B cell (primary cell): ENCODE measurements around the gene NUMA1. TPM values are rescaled to one million over a fixed set of nuclear protein-coding genes. Genes with fewer than 3 reads are reported as not detected.

Source experiments
- ATAC-seq: fragments of 200-7000 bp; cut with Tn5 transposase; one replicate; pipeline ENCODE4 v1.10.0; 2021; ENCODE audit warnings: low read depth, mild to moderate bottlenecking, moderate number of reproducible peaks, moderate library complexity
- CTCF ChIA-PET: fragments of 350-600 bp; sonication (Branson Sonifier 250); formaldehyde crosslinking; loops from one replicate; lab custom pipeline; 2021; ENCODE audit warnings: antibody characterized with exemption, inconsistent platforms; lab: Charles Lee
- POLR2A ChIA-PET: fragments of 350-600 bp; sonication (Branson Sonifier 250); formaldehyde crosslinking; loops from one replicate; lab custom pipeline; 2021; ENCODE audit warnings: antibody characterized with exemption; lab: Charles Lee
- DNase-seq: peaks from one replicate; pipeline ENCODE4 v3.0.0; 2013
- H2AFZ ChIP-seq: 2 replicates; pipeline ENCODE4 v1.6.1; 2012; ENCODE audit warnings: mild to moderate bottlenecking, low read depth, low read length; ENCODE audit not compliant: insufficient read depth, poor library complexity, severe bottlenecking
- H3K27ac ChIP-seq, 2 donors: 1 replicate in 1 of 2; 2 replicates in 1 of 2; pipeline ENCODE4 v1.5.1; 2012 to 2013; ENCODE audit warnings: low read length in 2 of 2, mild to moderate bottlenecking in 2 of 2, moderate library complexity in 1 of 2
- H3K27me3 ChIP-seq, 4 experiments: fragments of 200-600 bp in 1 of 4; sonication (generic) in 1 of 4; replicated peaks in 1 of 4; 1 replicate in 2 of 4; 2 replicates in 2 of 4; pipeline versions ENCODE4 v1.6.1 to v1.7.0; 2013 to 2016; ENCODE audit warnings: low read length in 3 of 4, mild to moderate bottlenecking in 2 of 4, mixed read lengths in 1 of 4, moderate library complexity in 1 of 4; ENCODE audit not compliant: insufficient read depth in 4 of 4, control insufficient read depth in 3 of 4; ENCODE audit errors: control extremely low read depth in 1 of 4
- H3K36me3 ChIP-seq, 2 experiments: replicated peaks in 1 of 2; 1 replicate in 1 of 2; 2 replicates in 1 of 2; pipeline versions ENCODE4 v1.6.1 to v1.7.1; 2013; ENCODE audit warnings: low read length in 1 of 2; ENCODE audit not compliant: insufficient read depth in 2 of 2, control insufficient read depth in 1 of 2; ENCODE audit errors: control extremely low read depth in 1 of 2, extremely low read depth in 1 of 2
- H3K4me1 ChIP-seq, 2 donors: fragments of 200-600 bp in 1 of 2; sonication (generic) in 1 of 2; 1 replicate in 1 of 2; 2 replicates in 1 of 2; pipeline versions ENCODE4 v1.5.1 to v1.6.1; 2013 to 2017; ENCODE audit warnings: low read length in 2 of 2; ENCODE audit not compliant: control insufficient read depth in 2 of 2, insufficient read depth in 2 of 2
- H3K4me2 ChIP-seq: replicated peaks from 2 replicates; pipeline ENCODE3; 2012; ENCODE audit warnings: mild to moderate bottlenecking, low read depth, low read length; ENCODE audit not compliant: poor library complexity, severe bottlenecking
- H3K4me3 ChIP-seq, 5 experiments: fragments of 200-600 bp in 1 of 5; sonication (generic) in 1 of 5; 1 replicate in 3 of 5; 2 replicates in 2 of 5; pipeline versions ENCODE4 v1.5.1 to v1.7.0; 2011 to 2016; ENCODE audit warnings: low read length in 4 of 5, mild to moderate bottlenecking in 4 of 5, low read depth in 2 of 5, control low read depth in 1 of 5, moderate library complexity in 1 of 5; ENCODE audit not compliant: insufficient read depth in 1 of 5; ENCODE audit errors: control extremely low read depth in 1 of 5, extremely low read depth in 1 of 5
- H3K79me2 ChIP-seq: fragments of 200-600 bp; sonication (generic); one replicate; pipeline ENCODE4 v1.6.0; 2016; ENCODE audit warnings: low read length; ENCODE audit not compliant: control insufficient read depth, insufficient read depth
- H3K9ac ChIP-seq: fragments of 200-600 bp; sonication (generic); 2 replicates; pipeline ENCODE4 v1.6.1; 2017; ENCODE audit warnings: mild to moderate bottlenecking, low read length, moderate library complexity
- H3K9me3 ChIP-seq, 3 donors: one replicate each; pipeline versions ENCODE4 v1.6.1 to v1.7.1; 2013; ENCODE audit warnings: low read length in 2 of 3; ENCODE audit not compliant: control insufficient read depth in 2 of 3, insufficient read depth in 1 of 3; ENCODE audit errors: control extremely low read depth in 1 of 3
- H4K20me1 ChIP-seq: 2 replicates; pipeline ENCODE4 v1.6.0; 2012; ENCODE audit warnings: mild to moderate bottlenecking, low read length; ENCODE audit not compliant: insufficient read depth, control insufficient read depth, poor library complexity, severe bottlenecking
- H3K27ac Mint-ChIP-seq: one replicate; pipeline ENCODE4 v1.8.0; 2021; ENCODE audit warnings: mixed read lengths
- H3K27me3 Mint-ChIP-seq: one replicate; pipeline ENCODE4 v1.8.0; 2021; ENCODE audit warnings: mixed read lengths
- H3K4me1 Mint-ChIP-seq: one replicate; pipeline ENCODE4 v1.8.0; 2021; ENCODE audit warnings: mixed read lengths
- H3K4me3 Mint-ChIP-seq: one replicate; pipeline ENCODE4 v1.8.0; 2021; ENCODE audit warnings: mixed read lengths
- H3K9me3 Mint-ChIP-seq: one replicate; pipeline ENCODE4 v1.8.0; 2022; ENCODE audit warnings: mixed read lengths; ENCODE audit not compliant: insufficient read depth
- EZH2 ChIP-seq: IDR thresholded peaks from 2 replicates; pipeline ENCODE4 v1.6.1; 2012; ENCODE audit warnings: borderline replicate concordance, low read depth, mild to moderate bottlenecking, moderate library complexity, low read length; ENCODE audit not compliant: insufficient read depth, poor library complexity, severe bottlenecking
- WGBS: methylation state at CpG from one replicate; pipeline ENCODE4 v1.1.5; 2013; ENCODE audit warnings: missing lambda C conversion rate; ENCODE audit not compliant: insufficient coverage; 5-methylcytosine and 5-hydroxymethylcytosine counted together
- intact Hi-C: fragments of 100-400 bp; cut with micrococcal nuclease; formaldehyde crosslinking; loops from one replicate; pipeline ENCODE4 v1.10.0; 2022
- polyA plus RNA-seq: library from polyadenylated mRNA; depleted of rRNA; stranded (reverse); fragments of >200 nt; gene quantifications from 2 replicates; pipeline ENCODE4 v1.2.3, GENCODE V29; 2012
- total RNA-seq, 2 donors: library from RNA; stranded (reverse); fragments of 120-200 nt in 1 of 2; gene quantifications; 1 replicate in 1 of 2; 2 replicates in 1 of 2; pipeline versions ENCODE4 v1.2.3 to v1.2.4, GENCODE V29; 2013 to 2022
- TF ChIP-seq, protein P1 (sequence below): fragments of 200-600 bp; IDR thresholded peaks from one replicate; pipeline ENCODE4 v1.8.0; 2022; ENCODE audit warnings: antibody characterized with exemption, mild to moderate bottlenecking

Gene NUMA1
- total and polyA plus RNA-seq, 2 donors (not counting 1 experiment from before 2014, with no cell fraction given), result 186 to 300 TPM

DNA sequence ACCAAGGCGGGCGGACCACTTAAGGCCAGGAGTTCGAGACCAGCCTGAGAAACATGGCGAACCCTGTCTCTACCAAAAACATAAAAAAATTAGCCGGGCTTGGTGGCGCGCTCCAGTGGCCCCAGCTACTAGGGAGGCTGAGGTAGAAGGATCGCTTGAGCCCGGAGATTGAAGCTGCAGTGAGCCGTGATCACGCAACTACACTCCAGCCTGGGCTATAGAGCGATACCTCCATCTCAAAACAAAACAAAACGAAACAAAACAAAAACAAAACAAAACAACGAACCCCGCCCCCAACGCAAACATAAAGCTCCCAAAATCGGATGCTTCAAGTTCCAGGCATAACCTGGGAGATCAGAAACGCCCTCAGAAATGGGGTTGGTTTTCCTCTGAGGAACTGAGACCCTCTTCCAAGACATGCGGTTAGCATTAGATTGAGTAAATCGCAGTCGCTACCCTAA lies 872 bp upstream of the NUMA1 start:
- no peak for DNase-seq
- ChIA-PET CTCF (interaction anchor here (1.1 to 2.3 kb wide), 7 partner anchors 9 to 104 kb away, joined by 3 to 28 read pairs (median 5); no protein-coding TSS in a partner anchor), POLR2A (interaction anchor here (1.3 to 1.6 kb wide), 2 partner anchors 41 to 148 kb away, joined by 3 to 6 read pairs; no protein-coding TSS in a partner anchor)
- Mint-ChIP-seq H3K4me1 (peaks cover 39% of the 10 kb centered on the region), H3K27ac (peak overlapping the region; percentile 87), H3K9me3 (no peaks in the 10 kb centered on the region), H3K4me3 (peak overlapping the region; percentile 87), H3K27me3 (no peaks in the 10 kb centered on the region)
- peaks cover 34% of the 10 kb centered on the region for H3K79me2 ChIP-seq
- H3K27me3 ChIP-seq, result no peaks in the 10 kb centered on the region
- H3K9ac ChIP-seq, result peak overlapping the region; percentile 75
- H2AFZ ChIP-seq, result peak overlapping the region; percentile 86
- no peak for ATAC-seq
- peak overlapping the region; percentile 78 to 90 for H3K27ac ChIP-seq
- peaks cover 0 to 3% of the 10 kb centered on the region in 2 experiments for H3K36me3 ChIP-seq
- H3K4me2 ChIP-seq, result peak overlapping the region; percentile 76
- intact Hi-C loops, result no loop called here
- H3K4me1 ChIP-seq, result peaks cover 15 to 22% of the 10 kb centered on the region in 2 donors
- no peaks in the 10 kb centered on the region for H3K9me3 ChIP-seq
- no peaks in the 10 kb centered on the region for H4K20me1 ChIP-seq
- peak overlapping the region in 4 of 5 experiments; percentile 61 to 84 (median 66) for H3K4me3 ChIP-seq
- 83% methylated on average over 14 of the region's 21 CpGs for WGBS
- TF ChIP-seq, protein P1, sequence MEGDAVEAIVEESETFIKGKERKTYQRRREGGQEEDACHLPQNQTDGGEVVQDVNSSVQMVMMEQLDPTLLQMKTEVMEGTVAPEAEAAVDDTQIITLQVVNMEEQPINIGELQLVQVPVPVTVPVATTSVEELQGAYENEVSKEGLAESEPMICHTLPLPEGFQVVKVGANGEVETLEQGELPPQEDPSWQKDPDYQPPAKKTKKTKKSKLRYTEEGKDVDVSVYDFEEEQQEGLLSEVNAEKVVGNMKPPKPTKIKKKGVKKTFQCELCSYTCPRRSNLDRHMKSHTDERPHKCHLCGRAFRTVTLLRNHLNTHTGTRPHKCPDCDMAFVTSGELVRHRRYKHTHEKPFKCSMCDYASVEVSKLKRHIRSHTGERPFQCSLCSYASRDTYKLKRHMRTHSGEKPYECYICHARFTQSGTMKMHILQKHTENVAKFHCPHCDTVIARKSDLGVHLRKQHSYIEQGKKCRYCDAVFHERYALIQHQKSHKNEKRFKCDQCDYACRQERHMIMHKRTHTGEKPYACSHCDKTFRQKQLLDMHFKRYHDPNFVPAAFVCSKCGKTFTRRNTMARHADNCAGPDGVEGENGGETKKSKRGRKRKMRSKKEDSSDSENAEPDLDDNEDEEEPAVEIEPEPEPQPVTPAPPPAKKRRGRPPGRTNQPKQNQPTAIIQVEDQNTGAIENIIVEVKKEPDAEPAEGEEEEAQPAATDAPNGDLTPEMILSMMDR, result no peak
- no peak for TF ChIP-seq EZH2

DNA sequence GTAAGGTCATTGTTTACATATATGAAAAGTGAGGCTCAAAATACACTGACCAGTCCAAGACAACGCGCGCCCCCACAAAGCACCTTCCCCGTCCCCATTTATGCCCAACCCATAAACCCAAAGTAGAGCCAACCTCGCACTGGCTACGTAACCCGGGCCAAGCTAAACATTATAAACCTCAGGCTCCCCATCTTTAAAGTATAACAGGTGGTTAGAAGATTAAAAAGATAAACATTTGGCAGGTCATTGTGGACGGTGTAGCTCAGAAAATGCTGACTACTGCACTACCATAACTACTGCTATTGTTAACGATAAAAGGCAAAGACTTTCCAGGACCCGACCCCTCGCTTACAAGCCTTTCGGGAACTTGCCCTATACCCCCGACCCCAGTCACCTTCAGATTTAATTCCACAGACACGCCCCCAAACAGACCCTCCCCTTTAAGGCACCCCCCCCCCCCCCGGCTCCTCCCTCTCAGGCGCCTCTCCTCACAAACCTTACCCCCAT lies 470 bp downstream of the NUMA1 start:
- Histone ChIP-seq H3K27me3 (no peaks in the 10 kb centered on the region), H2AFZ (peak overlapping the region; percentile 86), H3K27ac (peak overlapping the region; percentile 78 to 90), H3K9me3 (no peaks in the 10 kb centered on the region), H3K36me3 (no peaks in the 10 kb centered on the region), H3K9ac (peak overlapping the region; percentile 75), H3K79me2 (peaks cover 44% of the 10 kb centered on the region), H3K4me3 (peak overlapping the region; percentile 61 to 84 (median 77)), H3K4me2 (peak overlapping the region; percentile 76), H3K4me1 (peaks cover 18 to 28% of the 10 kb centered on the region in 2 donors), H4K20me1 (no peaks in the 10 kb centered on the region)
- Mint-ChIP-seq H3K27me3 (no peaks in the 10 kb centered on the region), H3K9me3 (no peaks in the 10 kb centered on the region), H3K4me3 (peak overlapping the region; percentile 87), H3K4me1 (peaks cover 42% of the 10 kb centered on the region), H3K27ac (peak overlapping the region; percentile 87)
- POLR2A ChIA-PET, result interaction anchor here (0.7 to 1.0 kb wide), 2 partner anchors 39 to 540 kb away, joined by 4 to 5 read pairs; no protein-coding TSS in a partner anchor
- 0% methylated on average over 7 of the region's 16 CpGs for WGBS
- CTCF ChIA-PET, result interaction anchor here (0.9 kb wide), 1 partner anchor 18 kb away, joined by 3 read pairs; no protein-coding TSS in a partner anchor
- no peak for TF ChIP-seq EZH2
- TF ChIP-seq, protein P1, result no peak
- intact Hi-C loops, result loop anchor here (1.0 kb wide), 7 partner anchors 11 to 354 kb away; partner anchors contain the start of genes ANAPC15, CLPB, LAMTOR1 and XNDC1N
- ATAC-seq (peak; percentile 20), DNase-seq (no peak)
